ENCODE data around the gene NEK6.

Gene NEK6

DNA sequence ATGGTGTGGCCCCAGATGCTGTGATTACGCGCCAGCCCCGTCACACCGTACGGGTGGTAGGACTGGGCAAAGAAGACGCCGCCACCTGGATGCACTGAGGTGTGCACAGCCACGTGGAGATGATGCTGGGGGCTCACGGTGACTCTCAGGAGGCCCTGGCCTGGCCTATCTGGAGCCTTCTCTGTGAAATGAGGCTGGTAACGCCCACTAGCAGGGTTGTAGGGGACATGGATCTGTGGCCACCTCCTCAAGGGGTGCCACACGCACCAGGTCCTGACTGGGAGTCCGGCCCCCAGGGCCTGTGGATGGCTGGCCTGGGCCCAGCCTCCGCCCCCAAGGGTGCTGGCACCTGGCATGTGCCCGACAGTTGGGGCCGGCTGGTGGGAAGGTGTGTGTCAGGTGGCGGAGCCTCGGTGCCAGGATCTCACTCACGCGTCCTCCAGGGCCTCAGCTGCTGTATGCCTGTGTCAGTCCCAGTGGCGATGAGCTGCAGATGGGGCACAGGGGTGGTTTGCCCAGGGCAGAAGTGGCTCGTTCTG is 32.4 kb downstream of the NEK6 start:
- no peak for ATAC-seq
- TF ChIP-seq TCF4 (CRISPR knock-in tag; IDR thresholded peaks at IDR 0.05; ENCODE audit: borderline replicate concordance) (no peak), RARB (CRISPR knock-in tag; IDR thresholded peaks at IDR 0.05) (no peak), PPARA (CRISPR knock-in tag; IDR thresholded peaks at IDR 0.05; ENCODE audit: borderline replicate concordance) (no peak), BACH2 (CRISPR knock-in tag; IDR thresholded peaks at IDR 0.05; ENCODE audit: borderline replicate concordance) (no peak), ZNF565 (CRISPR knock-in tag; conservative IDR thresholded peaks at IDR 0.05; ENCODE audit: low read depth) (no peak)

DNA sequence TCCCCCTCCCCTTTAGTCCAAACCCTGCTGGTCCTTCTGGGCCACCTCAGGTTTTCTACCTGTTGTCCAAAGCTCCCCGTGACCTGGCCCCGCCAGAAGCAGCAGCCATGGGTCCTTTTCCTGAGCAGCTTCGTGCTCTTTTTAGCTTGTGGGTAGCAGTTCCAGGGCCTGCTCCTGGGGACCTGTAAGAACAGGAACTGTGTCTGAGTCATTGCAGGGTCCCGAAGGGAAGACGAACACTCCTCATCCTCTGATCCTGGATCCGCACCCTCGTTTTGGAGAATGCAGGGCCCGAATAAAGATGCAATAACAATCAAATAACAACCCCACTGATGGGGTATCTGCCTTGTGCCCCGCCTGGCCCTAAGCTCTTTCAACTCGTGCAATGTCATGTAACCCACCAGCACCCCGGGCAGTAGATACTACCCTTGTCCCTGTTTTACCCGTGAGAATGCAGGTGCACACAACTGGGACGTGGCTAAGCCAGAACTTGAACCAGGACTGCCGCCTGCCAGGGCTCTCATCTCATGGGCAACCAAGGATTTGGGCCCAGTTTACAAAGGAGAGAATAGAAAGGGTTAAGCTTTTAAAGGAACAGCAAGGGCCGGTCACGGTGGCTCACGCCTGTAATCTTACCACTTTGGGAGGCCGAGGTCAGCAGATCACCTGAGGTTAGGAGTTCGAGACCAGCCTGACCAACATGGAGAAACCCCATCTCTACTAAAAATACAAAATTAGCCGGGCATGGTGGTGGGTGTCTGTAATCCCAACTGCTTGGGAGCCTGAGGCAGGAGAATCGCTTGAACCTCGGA is 33.2 kb downstream of the NEK6 start:
- no peak for ATAC-seq
- TF ChIP-seq, protein P1, sequence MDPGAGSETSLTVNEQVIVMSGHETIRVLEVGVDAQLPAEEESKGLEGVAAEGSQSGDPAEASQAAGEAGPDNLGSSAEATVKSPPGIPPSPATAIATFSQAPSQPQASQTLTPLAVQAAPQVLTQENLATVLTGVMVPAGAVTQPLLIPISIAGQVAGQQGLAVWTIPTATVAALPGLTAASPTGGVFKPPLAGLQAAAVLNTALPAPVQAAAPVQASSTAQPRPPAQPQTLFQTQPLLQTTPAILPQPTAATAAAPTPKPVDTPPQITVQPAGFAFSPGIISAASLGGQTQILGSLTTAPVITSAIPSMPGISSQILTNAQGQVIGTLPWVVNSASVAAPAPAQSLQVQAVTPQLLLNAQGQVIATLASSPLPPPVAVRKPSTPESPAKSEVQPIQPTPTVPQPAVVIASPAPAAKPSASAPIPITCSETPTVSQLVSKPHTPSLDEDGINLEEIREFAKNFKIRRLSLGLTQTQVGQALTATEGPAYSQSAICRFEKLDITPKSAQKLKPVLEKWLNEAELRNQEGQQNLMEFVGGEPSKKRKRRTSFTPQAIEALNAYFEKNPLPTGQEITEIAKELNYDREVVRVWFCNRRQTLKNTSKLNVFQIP (CRISPR knock-in tag; IDR thresholded peaks at IDR 0.05; ENCODE audit: borderline replicate concordance, low read depth): no peak
- TF ChIP-seq ZNF8 (CRISPR knock-in tag; IDR thresholded peaks at IDR 0.05) (no peak), CSDC2 (CRISPR knock-in tag; IDR thresholded peaks at IDR 0.05) (no peak), GLIS3 (CRISPR knock-in tag; IDR thresholded peaks at IDR 0.05) (no peak), TCF4 (CRISPR knock-in tag; IDR thresholded peaks at IDR 0.05; ENCODE audit: borderline replicate concordance) (no peak), PPARA (CRISPR knock-in tag; IDR thresholded peaks at IDR 0.05; ENCODE audit: borderline replicate concordance) (no peak), ESRRG (CRISPR knock-in tag; IDR thresholded peaks at IDR 0.05) (no peak), BACH2 (CRISPR knock-in tag; IDR thresholded peaks at IDR 0.05; ENCODE audit: borderline replicate concordance) (no peak), ISL1 (CRISPR knock-in tag; IDR thresholded peaks at IDR 0.05) (no peak), ZC3H10 (CRISPR knock-in tag; IDR thresholded peaks at IDR 0.05) (no peak), ZFP30 (CRISPR knock-in tag; IDR thresholded peaks at IDR 0.05) (no peak), ZFP3 (CRISPR knock-in tag; IDR thresholded peaks at IDR 0.05) (no peak), TOX (CRISPR knock-in tag; IDR thresholded peaks at IDR 0.05; ENCODE audit: borderline replicate concordance) (no peak), OSR1 (CRISPR knock-in tag; IDR thresholded peaks at IDR 0.05) (no peak), RARB (CRISPR knock-in tag; IDR thresholded peaks at IDR 0.05) (no peak), SNAI2 (CRISPR knock-in tag; IDR thresholded peaks at IDR 0.05) (no peak)
- TF ChIP-seq, protein P2, sequence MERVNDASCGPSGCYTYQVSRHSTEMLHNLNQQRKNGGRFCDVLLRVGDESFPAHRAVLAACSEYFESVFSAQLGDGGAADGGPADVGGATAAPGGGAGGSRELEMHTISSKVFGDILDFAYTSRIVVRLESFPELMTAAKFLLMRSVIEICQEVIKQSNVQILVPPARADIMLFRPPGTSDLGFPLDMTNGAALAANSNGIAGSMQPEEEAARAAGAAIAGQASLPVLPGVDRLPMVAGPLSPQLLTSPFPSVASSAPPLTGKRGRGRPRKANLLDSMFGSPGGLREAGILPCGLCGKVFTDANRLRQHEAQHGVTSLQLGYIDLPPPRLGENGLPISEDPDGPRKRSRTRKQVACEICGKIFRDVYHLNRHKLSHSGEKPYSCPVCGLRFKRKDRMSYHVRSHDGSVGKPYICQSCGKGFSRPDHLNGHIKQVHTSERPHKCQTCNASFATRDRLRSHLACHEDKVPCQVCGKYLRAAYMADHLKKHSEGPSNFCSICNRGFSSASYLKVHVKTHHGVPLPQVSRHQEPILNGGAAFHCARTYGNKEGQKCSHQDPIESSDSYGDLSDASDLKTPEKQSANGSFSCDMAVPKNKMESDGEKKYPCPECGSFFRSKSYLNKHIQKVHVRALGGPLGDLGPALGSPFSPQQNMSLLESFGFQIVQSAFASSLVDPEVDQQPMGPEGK (CRISPR knock-in tag; IDR thresholded peaks at IDR 0.05; ENCODE audit: borderline replicate concordance): no peak
- TF ChIP-seq, protein P3, sequence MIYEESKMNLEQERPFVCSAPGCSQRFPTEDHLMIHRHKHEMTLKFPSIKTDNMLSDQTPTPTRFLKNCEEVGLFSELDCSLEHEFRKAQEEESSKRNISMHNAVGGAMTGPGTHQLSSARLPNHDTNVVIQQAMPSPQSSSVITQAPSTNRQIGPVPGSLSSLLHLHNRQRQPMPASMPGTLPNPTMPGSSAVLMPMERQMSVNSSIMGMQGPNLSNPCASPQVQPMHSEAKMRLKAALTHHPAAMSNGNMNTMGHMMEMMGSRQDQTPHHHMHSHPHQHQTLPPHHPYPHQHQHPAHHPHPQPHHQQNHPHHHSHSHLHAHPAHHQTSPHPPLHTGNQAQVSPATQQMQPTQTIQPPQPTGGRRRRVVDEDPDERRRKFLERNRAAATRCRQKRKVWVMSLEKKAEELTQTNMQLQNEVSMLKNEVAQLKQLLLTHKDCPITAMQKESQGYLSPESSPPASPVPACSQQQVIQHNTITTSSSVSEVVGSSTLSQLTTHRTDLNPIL (CRISPR knock-in tag; IDR thresholded peaks at IDR 0.05; ENCODE audit: low read depth): no peak
- TF ChIP-seq, protein P4, sequence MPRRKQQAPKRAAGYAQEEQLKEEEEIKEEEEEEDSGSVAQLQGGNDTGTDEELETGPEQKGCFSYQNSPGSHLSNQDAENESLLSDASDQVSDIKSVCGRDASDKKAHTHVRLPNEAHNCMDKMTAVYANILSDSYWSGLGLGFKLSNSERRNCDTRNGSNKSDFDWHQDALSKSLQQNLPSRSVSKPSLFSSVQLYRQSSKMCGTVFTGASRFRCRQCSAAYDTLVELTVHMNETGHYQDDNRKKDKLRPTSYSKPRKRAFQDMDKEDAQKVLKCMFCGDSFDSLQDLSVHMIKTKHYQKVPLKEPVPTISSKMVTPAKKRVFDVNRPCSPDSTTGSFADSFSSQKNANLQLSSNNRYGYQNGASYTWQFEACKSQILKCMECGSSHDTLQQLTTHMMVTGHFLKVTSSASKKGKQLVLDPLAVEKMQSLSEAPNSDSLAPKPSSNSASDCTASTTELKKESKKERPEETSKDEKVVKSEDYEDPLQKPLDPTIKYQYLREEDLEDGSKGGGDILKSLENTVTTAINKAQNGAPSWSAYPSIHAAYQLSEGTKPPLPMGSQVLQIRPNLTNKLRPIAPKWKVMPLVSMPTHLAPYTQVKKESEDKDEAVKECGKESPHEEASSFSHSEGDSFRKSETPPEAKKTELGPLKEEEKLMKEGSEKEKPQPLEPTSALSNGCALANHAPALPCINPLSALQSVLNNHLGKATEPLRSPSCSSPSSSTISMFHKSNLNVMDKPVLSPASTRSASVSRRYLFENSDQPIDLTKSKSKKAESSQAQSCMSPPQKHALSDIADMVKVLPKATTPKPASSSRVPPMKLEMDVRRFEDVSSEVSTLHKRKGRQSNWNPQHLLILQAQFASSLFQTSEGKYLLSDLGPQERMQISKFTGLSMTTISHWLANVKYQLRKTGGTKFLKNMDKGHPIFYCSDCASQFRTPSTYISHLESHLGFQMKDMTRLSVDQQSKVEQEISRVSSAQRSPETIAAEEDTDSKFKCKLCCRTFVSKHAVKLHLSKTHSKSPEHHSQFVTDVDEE (CRISPR knock-in tag; IDR thresholded peaks at IDR 0.05): no peak
- TF ChIP-seq, protein P5, sequence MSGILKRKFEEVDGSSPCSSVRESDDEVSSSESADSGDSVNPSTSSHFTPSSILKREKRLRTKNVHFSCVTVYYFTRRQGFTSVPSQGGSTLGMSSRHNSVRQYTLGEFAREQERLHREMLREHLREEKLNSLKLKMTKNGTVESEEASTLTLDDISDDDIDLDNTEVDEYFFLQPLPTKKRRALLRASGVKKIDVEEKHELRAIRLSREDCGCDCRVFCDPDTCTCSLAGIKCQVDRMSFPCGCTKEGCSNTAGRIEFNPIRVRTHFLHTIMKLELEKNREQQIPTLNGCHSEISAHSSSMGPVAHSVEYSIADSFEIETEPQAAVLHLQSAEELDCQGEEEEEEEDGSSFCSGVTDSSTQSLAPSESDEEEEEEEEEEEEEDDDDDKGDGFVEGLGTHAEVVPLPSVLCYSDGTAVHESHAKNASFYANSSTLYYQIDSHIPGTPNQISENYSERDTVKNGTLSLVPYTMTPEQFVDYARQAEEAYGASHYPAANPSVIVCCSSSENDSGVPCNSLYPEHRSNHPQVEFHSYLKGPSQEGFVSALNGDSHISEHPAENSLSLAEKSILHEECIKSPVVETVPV (CRISPR knock-in tag; IDR thresholded peaks at IDR 0.05): no peak

All from SK-N-SH treated with all-trans-retinoic acid at 6 μM for 48 hours (cell line).